Panc1 (cell line): ENCODE measurements around the gene WNT7B.

Source experiments
- CTCF ChIP-seq: fragments of 450-650 bp; IDR thresholded peaks from 2 replicates; pipeline ENCODE4 v1.5.1; 2017; ENCODE audit warnings: mild to moderate bottlenecking
- TCF7L2 ChIP-seq: IDR thresholded peaks from 2 replicates; pipeline ENCODE4 v1.6.1; 2011; ENCODE audit warnings: mild to moderate bottlenecking, low read depth, low read length, inconsistent platforms

DNA sequence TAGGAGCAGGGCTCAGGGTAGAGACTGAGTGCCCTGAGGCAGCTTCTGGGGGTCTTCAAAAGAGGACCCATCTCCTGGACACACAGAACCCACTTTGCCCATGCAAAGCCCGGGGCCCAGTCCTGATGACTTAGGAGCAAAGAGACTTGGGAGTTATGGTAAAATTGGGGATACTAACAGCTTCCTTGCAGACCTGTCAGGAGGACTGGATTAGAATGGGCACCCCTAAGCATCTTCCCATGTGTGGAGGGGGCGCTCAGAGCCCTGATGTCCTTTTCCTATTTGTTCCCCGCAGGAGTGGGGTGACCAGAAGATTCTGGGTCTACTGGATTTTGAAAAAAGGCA lies 100.0 kb downstream of the WNT7B start:
- TF ChIP-seq CTCF: no peak
- TF ChIP-seq TCF7L2: no peak
